ENCODE results near the gene LSM14B. TPM values are rescaled to one million over a fixed set of nuclear protein-coding genes. Genes with fewer than 3 reads are reported as not detected.
A peak's percentile ranks its signal among the peaks of the same experiment; 100 is the strongest.

LSM14B gene
- total RNA-seq (10 to 100 TPM in 4 of 5 donors, under 1 TPM in 1; 0.58 to 27.2 (median 15.6) TPM), polyA plus RNA-seq (10 to 100 TPM; 14.1 to 18.0 (median 14.9) TPM)
- long read RNA-seq, donor 1, partial matches to known transcripts: 266 of 266 reads
- long read RNA-seq, donor 1, other reads (novel, unspliced or antisense): 0 of 266 reads
- long read RNA-seq, donor 2, partial matches to known transcripts: 518 of 519 reads
- long read RNA-seq, donor 2, other reads (novel, unspliced or antisense): 0 of 519 reads
- long read RNA-seq, donor 3, partial matches to known transcripts: 12 of 12 reads
- long read RNA-seq, donor 3, other reads (novel, unspliced or antisense): 0 of 12 reads
- long read RNA-seq, donor 4: 0 reads
- long read RNA-seq, donor 5, partial matches to known transcripts: 0 of 1 reads
- long read RNA-seq, donor 5, other reads (novel, unspliced or antisense): 0 of 1 reads
- long read RNA-seq, donor 6, partial matches to known transcripts: 6 of 9 reads
- long read RNA-seq, donor 6, other reads (novel, unspliced or antisense): 0 of 9 reads
- long read RNA-seq, donor 7, partial matches to known transcripts: 19 of 20 reads
- long read RNA-seq, donor 7, other reads (novel, unspliced or antisense): 0 of 20 reads
- long read RNA-seq, donor 8, partial matches to known transcripts: 0 of 8 reads
- long read RNA-seq, donor 8, other reads (novel, unspliced or antisense): 6 of 8 reads
- long read RNA-seq, donor 9: 0 reads
- long read RNA-seq, donor 10, partial matches to known transcripts: 0 of 2 reads
- long read RNA-seq, donor 10, other reads (novel, unspliced or antisense): 0 of 2 reads

DNA sequence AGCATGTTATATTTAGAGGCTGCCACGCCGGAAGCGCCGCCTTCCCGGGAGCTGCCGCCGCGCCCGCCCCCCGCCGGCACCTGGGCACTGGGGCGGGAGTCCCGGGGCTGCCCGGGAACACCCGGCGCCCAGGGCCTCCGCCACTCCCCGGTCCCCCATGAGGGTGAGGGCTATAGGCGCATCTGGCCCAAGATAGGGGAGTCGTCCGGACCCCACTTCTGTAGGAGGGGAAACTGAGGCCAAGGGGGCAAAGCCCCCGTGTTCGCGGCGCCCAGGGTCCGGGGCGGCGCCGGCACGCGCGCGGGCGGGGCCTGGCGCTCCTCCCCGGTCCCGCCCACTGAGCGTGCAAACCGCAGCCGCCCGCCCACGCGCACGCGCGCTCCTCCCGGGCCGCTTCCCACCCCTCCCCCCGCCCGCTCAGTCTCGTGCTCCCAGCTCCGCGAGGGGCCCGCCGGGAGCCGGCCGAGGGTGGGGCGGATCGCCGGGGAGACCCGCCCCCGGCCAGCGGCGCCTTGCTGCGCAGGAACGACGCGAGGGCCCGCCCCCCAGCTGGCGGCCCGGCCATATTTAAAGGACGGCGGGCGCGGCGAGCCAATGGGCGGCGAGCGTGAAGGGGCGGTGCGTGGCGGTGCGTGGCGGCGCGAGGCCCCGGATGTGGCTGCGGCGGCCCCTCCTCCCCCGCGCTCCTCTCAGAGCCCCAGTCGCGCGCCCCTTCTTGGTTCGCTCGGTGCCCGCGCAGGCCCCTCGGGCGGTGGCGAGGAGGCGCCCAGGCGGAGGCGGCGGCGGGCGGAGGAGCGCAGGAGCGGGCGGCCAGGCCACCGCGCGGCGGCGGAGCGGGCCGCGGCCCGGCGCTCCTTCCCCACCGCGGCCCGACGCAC, at the start of gene LSM14B:
Gene LSM14B, plus strand, starts transcription at position 700 of the 878 bp plus-strand sequence. CDS start 192 bp downstream, outside the sequence.
- H3K27ac ChIP-seq: peak within 1 kb of the TSS; percentile 93 to 99 (median 98)
- DNase-seq: peak; percentile 98 to 100
- peaks cover 0 to 31% (median 17%) of the 10 kb centered on the region in 3 donors for H3K27me3 ChIP-seq
- 0 to 2% (median 1%) methylated on average over 22 to 124 of the region's 124 CpGs for WGBS, 5 donors
- peak within 1 kb of the TSS; percentile 87 to 99 (median 96) for H3K4me3 ChIP-seq
- peaks cover 0 to 3% (median 0%) of the 10 kb centered on the region in 4 donors for H3K9me3 ChIP-seq
- peaks cover 18 to 42% (median 31%) of the 10 kb centered on the region in 4 donors for H3K4me1 ChIP-seq
- intact Hi-C loops (cut with DNase I; ENCODE audit: low total_unique reads): no loop called here
- H3K36me3 ChIP-seq: peaks cover 17 to 33% (median 26%) of the 10 kb centered on the region in 4 donors
- TF ChIP-seq, protein P1, sequence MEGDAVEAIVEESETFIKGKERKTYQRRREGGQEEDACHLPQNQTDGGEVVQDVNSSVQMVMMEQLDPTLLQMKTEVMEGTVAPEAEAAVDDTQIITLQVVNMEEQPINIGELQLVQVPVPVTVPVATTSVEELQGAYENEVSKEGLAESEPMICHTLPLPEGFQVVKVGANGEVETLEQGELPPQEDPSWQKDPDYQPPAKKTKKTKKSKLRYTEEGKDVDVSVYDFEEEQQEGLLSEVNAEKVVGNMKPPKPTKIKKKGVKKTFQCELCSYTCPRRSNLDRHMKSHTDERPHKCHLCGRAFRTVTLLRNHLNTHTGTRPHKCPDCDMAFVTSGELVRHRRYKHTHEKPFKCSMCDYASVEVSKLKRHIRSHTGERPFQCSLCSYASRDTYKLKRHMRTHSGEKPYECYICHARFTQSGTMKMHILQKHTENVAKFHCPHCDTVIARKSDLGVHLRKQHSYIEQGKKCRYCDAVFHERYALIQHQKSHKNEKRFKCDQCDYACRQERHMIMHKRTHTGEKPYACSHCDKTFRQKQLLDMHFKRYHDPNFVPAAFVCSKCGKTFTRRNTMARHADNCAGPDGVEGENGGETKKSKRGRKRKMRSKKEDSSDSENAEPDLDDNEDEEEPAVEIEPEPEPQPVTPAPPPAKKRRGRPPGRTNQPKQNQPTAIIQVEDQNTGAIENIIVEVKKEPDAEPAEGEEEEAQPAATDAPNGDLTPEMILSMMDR (IDR thresholded peaks at IDR 0.05): no peak
- TF ChIP-seq EP300 (IDR thresholded peaks at IDR 0.05) (no peak), POLR2AphosphoS5 (IDR thresholded peaks at IDR 0.05) (peak; percentile 28 to 65 (median 48)), POLR2A (IDR thresholded peaks at IDR 0.05) (no peak)

DNA sequence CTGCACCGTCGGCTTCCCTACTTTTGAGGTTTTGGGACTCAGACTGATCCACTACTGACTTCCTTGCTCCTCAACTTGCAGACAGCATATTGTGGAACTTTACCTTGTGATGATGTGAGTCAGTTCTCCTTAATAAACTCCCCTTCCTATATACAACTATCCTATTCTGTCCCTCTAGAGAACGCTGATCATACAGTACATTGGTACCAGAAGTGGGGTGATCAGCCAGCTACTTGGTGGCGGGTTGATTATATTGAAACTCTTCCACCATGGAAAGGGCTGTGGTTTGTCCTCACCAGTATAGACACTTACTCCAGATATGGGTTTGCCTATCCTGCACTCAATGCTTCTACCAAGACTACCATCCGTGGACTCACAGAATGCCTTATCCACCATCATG, 49.0 kb upstream of the LSM14B start:
- TF ChIP-seq, protein P1 (IDR thresholded peaks at IDR 0.05): no peak
- TF ChIP-seq POLR2AphosphoS5 (IDR thresholded peaks at IDR 0.05): no peak
- TF ChIP-seq EP300 (IDR thresholded peaks at IDR 0.05): no peak
- TF ChIP-seq POLR2A (IDR thresholded peaks at IDR 0.05): no peak
- H3K4me1 ChIP-seq: no peaks in the 10 kb centered on the region
- H3K4me3 ChIP-seq: no peak overlapping the region
- H3K27me3 ChIP-seq: no peaks in the 10 kb centered on the region
- intact Hi-C loops (cut with DNase I; ENCODE audit: low total_unique reads): no loop called here
- no peak overlapping the region for H3K27ac ChIP-seq
- 90 to 95% (median 93%) methylated on average over 5 of the region's 5 CpGs for WGBS, 5 donors
- H3K9me3 ChIP-seq: peaks cover 6 to 51% (median 37%) of the 10 kb centered on the region in 4 donors
- no peak for DNase-seq
- H3K36me3 ChIP-seq: no peaks in the 10 kb centered on the region

DNA sequence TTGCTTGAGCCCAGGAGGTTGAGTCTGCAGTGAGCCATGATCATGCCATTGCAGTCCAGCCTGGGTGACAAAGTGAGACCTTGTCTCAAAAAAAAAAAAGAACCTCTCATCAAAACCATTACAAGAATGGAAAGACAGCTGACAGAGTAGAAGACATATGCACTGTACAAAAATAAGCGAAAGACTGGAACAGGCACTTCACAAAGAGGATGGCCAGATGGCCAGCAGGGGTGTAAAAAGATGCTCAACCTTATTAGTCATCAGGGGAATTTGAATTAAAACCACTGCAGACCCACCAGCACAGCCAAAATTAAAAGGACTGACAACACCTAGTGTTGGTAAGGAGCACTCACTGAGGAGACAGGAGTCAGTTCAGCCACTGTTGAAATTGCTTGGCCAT, 43.1 kb upstream of the LSM14B start:
- H3K4me1 ChIP-seq: no peaks in the 10 kb centered on the region
- no peak overlapping the region for H3K4me3 ChIP-seq
- intact Hi-C loops (cut with DNase I; ENCODE audit: low total_unique reads): no loop called here
- TF ChIP-seq POLR2AphosphoS5 (IDR thresholded peaks at IDR 0.05) (no peak), POLR2A (IDR thresholded peaks at IDR 0.05) (no peak), EP300 (IDR thresholded peaks at IDR 0.05) (no peak)
- TF ChIP-seq, protein P1 (IDR thresholded peaks at IDR 0.05): no peak
- no peak for DNase-seq
- peaks cover 6 to 48% (median 34%) of the 10 kb centered on the region in 4 donors for H3K9me3 ChIP-seq
- H3K27me3 ChIP-seq: peaks cover 0 to 5% (median 0%) of the 10 kb centered on the region in 3 donors
- WGBS, 5 donors: 71 to 100% (median 98%) methylated on average over 1 of the region's 1 CpG
- no peaks in the 10 kb centered on the region for H3K36me3 ChIP-seq
- H3K27ac ChIP-seq: no peak overlapping the region
